D721Med (cell line): ENCODE data around the gene OR5T1.

Source experiments
- DNase-seq: peaks from one replicate; pipeline ENCODE4 v3.0.0; 2011; ENCODE audit warnings: low spot score; ENCODE audit not compliant: insufficient read length
- FAIRE-seq: peaks from 2 replicates; lab custom pipeline; 2011; peaks lifted over from hg19 to GRCh38; lab: Jason Lieb, UNC
- CTCF ChIP-seq: IDR thresholded peaks from 2 replicates; pipeline ENCODE4 v1.5.1; 2012; ENCODE audit warnings: mild to moderate bottlenecking, control low read depth; ENCODE audit not compliant: insufficient read depth; ENCODE audit errors: missing control alignments

The OR5T1 gene

GRCh38 chr11:56273854-56274253, at the start of gene OR5T1:
OR5T1 (plus strand) TSS chr11:56274154; CDS start chr11:56275639, 1,485 bp downstream.
- no peak for TF ChIP-seq CTCF
- no peak for FAIRE-seq
- no peak for DNase-seq

GRCh38 chr11:56234155-56234554, 39.8 kb upstream of the OR5T1 start, which contains the start of gene OR5T2:
OR5T2 (minus strand) TSS chr11:56234255; CDS start chr11:56233062, 1,193 bp downstream.
- FAIRE-seq (no peak), DNase-seq (no peak)
- no peak for TF ChIP-seq CTCF

GRCh38 chr11:56251954-56252353, 22.0 kb upstream of the OR5T1 start, which contains the start of gene OR5T3:
OR5T3 (plus strand) TSS chr11:56252254; CDS start chr11:56252254, 0 bp downstream.
- FAIRE-seq = no peak
- TF ChIP-seq CTCF = no peak
- no peak for DNase-seq

- FAIRE-seq = no peak
These were observed 2.9 kb upstream of the OR5T1 start for GRCh38 chr11:56271092-56271491.

GRCh38 chr11:56292154-56292553, 18.2 kb downstream of the OR5T1 start, which contains the start of gene OR8H1:
OR8H1 (minus strand) TSS chr11:56292254; CDS start chr11:56291062, 1,192 bp downstream.
- no peak for TF ChIP-seq CTCF
- DNase-seq (no peak), FAIRE-seq (no peak)

More at GRCh38 chr11:56271092-56271491, 2.9 kb upstream of the OR5T1 start:
- TF ChIP-seq CTCF = no peak
- no peak for DNase-seq

- no peak for TF ChIP-seq CTCF
- DNase-seq (no peak), FAIRE-seq (no peak)
These were observed 22.9 kb downstream of the OR5T1 start for GRCh38 chr11:56296898-56297297.

- no peak for FAIRE-seq
- TF ChIP-seq CTCF = no peak
- DNase-seq = no peak
These were observed 33.9 kb downstream of the OR5T1 start for GRCh38 chr11:56307836-56308235.
